Heart left ventricle (tissue), 16 donors: Measurements from ENCODE around the gene HMG20A. TPM values are rescaled to one million over a fixed set of nuclear protein-coding genes. Genes with fewer than 3 reads are reported as not detected.

Experiments
- ATAC-seq, 4 donors: fragments of 200-7000 bp; cut with Tn5 transposase; one replicate each; pipeline ENCODE4 v1.9.1; 2020 to 2022; ENCODE audit warnings: moderate library complexity in 4 of 4, mild to moderate bottlenecking in 3 of 4, moderate number of reproducible peaks in 1 of 4
- DNase-seq, 5 donors: peaks; one replicate each; pipeline ENCODE4 v3.0.0-alpha.2; 2020
- H3K27ac ChIP-seq, 12 donors: fragments of 200-600 bp; sonication (generic) in 4 of 12; one replicate each; pipeline versions ENCODE4 v1.5.0 to v1.8.0; 2016 to 2022; ENCODE audit warnings: mild to moderate bottlenecking in 2 of 12
- H3K27me3 ChIP-seq, 9 donors: fragments of 200-600 bp; sonication (generic) in 2 of 9; one replicate each; pipeline versions ENCODE4 v1.5.1 to v1.8.0; 2016 to 2022; ENCODE audit warnings: mild to moderate bottlenecking in 3 of 9
- H3K36me3 ChIP-seq, 9 donors: fragments of 200-600 bp; sonication (generic) in 2 of 9; one replicate each; pipeline versions ENCODE4 v1.5.0 to v1.8.0; 2018 to 2022; ENCODE audit warnings: mild to moderate bottlenecking in 2 of 9
- H3K4me1 ChIP-seq, 12 donors: fragments of 200-600 bp; sonication (generic) in 4 of 12; one replicate each; pipeline versions ENCODE4 v1.5.0 to v1.8.0; 2016 to 2022; ENCODE audit warnings: mild to moderate bottlenecking in 3 of 12
- H3K4me3 ChIP-seq, 12 donors: fragments of 200-600 bp; sonication (generic) in 4 of 12; one replicate each; pipeline versions ENCODE4 v1.5.0 to v1.8.0; 2017 to 2022; ENCODE audit warnings: mild to moderate bottlenecking in 9 of 12, moderate library complexity in 4 of 12
- H3K9me3 ChIP-seq, 12 donors: fragments of 200-600 bp; sonication (generic) in 4 of 12; one replicate each; pipeline versions ENCODE4 v1.5.0 to v1.8.0; 2016 to 2022; ENCODE audit warnings: mild to moderate bottlenecking in 1 of 12
- CTCF ChIP-seq, 12 donors: fragments of 200-600 bp; sonication (generic) in 4 of 12; IDR thresholded peaks; one replicate each; pipeline versions ENCODE4 v1.5.0 to v1.8.0; 2018 to 2022; ENCODE audit warnings: antibody characterized with exemption in 12 of 12, mild to moderate bottlenecking in 5 of 12
- POLR2A ChIP-seq, 2 donors: fragments of 450-650 bp; IDR thresholded peaks; one replicate each; pipeline ENCODE4 v1.6.1; 2017; ENCODE audit warnings: antibody characterized with exemption in 2 of 2, mild to moderate bottlenecking in 2 of 2, moderate library complexity in 2 of 2
- WGBS, 4 donors: extraction: QIAGEN DNeasy Blood & Tissue Kit in 2 of 4; methylation state at CpG; one replicate each; pipeline versions ENCODE4 v1.1.5 to v1.1.7; 2013 to 2018; 5-methylcytosine and 5-hydroxymethylcytosine counted together
- intact Hi-C, 10 donors: fragments of 100-400 bp; cut with DNase I; formaldehyde crosslinking; loops; one replicate each; pipeline versions ENCODE4 v1.11.1 to v1.14.2; 2022
- polyA plus RNA-seq, 2 donors: library from polyadenylated mRNA; stranded (reverse); fragments of 200-250 nt; gene quantifications; one replicate each; pipeline ENCODE4 v1.2.3, GENCODE V29; 2013
- total RNA-seq, 9 donors: library from RNA; depleted of rRNA in 2 of 9; stranded (reverse); fragments of >200 nt in 2 of 9; fragmentation: NEBNext Ultra II Directional in 3 of 9; extraction: Animal tissue kit (Norgen Biotek cat#: 25700) in 3 of 9; gene quantifications; one replicate each; pipeline versions ENCODE4 v1.1.0 to v1.2.4, GENCODE V29; 2016 to 2023
- donor health status: ischemic (EF 13 %, LVEDD 7.1; RV severe dilation, severe dysfunction).
- donor health status: healthy with polysubstance abuse.
- donor health status: DM: no; HTN: yes; CAD: no.
- donor health status: DM: no; HTN: no; CAD: no.
- donor health status: ischemic (EF 25% LVEDD 6.9; RV normal size, moderate dysfunction).
- donor health status: ischemic (EF 25% LVEDD 5.7; RV mildly dilated, moderate dysfunction).
- donor health status: healthy.
- donor health status: DM: yes; HTN: yes; CAD: no.
- donor health status: ischemic (EF 35%, LVEDD 5.7; RV mildly dilated, moderate dysfunction).
- donor health status: nonischemic (EF 11% LVEDD 7.7; RV severe dilation, severe dysfunction).
- donor health status: DM: yes; HTN: yes; CAD: no.
- donor health status: PGD.
- donor health status: ischemic (EF 29% LVEDD 5.4; RV normal size, mild dysfunction).
- donor health status: nonischemic (EF 23%, LVEDD 6.1; RV moderate dilation, normal function).

The HMG20A gene
- total and polyA plus RNA-seq, 11 donors: 14.8 to 54.1 (median 32.0) TPM

GRCh38 chr15:77392762-77393470, 27.8 kb upstream of the HMG20A start:
- TF ChIP-seq CTCF (IDR thresholded peaks at IDR 0.05) (no peak), POLR2A (IDR thresholded peaks at IDR 0.05) (no peak)
- Histone ChIP-seq H3K9me3 (peaks cover 0 to 40% (median 18%) of the 10 kb centered on the region in 12 donors), H3K27ac (no peak overlapping the region), H3K4me3 (no peak overlapping the region), H3K4me1 (peaks cover 5 to 60% (median 43%) of the 10 kb centered on the region in 12 donors), H3K27me3 (no peaks in the 10 kb centered on the region), H3K36me3 (no peaks in the 10 kb centered on the region)
- 94 to 98% (median 96%) methylated on average over 7 of the region's 7 CpGs for WGBS, 4 donors
- intact Hi-C loops: no loop called here
- DNase-seq (no peak), ATAC-seq (peak in 1 of 4 donors; percentile 30)

GRCh38 chr15:77393471-77393840, 27.2 kb upstream of the HMG20A start:
- DNase-seq: no peak
- Histone ChIP-seq H3K9me3 (peaks cover 0 to 46% (median 23%) of the 10 kb centered on the region in 12 donors), H3K36me3 (no peaks in the 10 kb centered on the region), H3K4me1 (peaks cover 5 to 55% (median 42%) of the 10 kb centered on the region in 12 donors), H3K27me3 (no peaks in the 10 kb centered on the region), H3K4me3 (no peak overlapping the region), H3K27ac (no peak overlapping the region)
- TF ChIP-seq CTCF (IDR thresholded peaks at IDR 0.05) (no peak), POLR2A (IDR thresholded peaks at IDR 0.05) (no peak)
- intact Hi-C loops: no loop called here
- ATAC-seq: peak in 1 of 4 donors; percentile 57

- no peak overlapping the region for H3K4me3 ChIP-seq
- intact Hi-C loops: no loop called here
- H3K27ac ChIP-seq: no peak overlapping the region
- peaks cover 0 to 63% (median 39%) of the 10 kb centered on the region in 12 donors for H3K9me3 ChIP-seq
- no peak for DNase-seq
- no peaks in the 10 kb centered on the region for H3K36me3 ChIP-seq
- peaks cover 5 to 38% (median 28%) of the 10 kb centered on the region in 12 donors for H3K4me1 ChIP-seq
- ATAC-seq: no peak
- WGBS, 4 donors: 95 to 98% (median 95%) methylated on average over 3 of the region's 3 CpGs
- TF ChIP-seq POLR2A (IDR thresholded peaks at IDR 0.05) (no peak), CTCF (IDR thresholded peaks at IDR 0.05) (no peak)
- H3K27me3 ChIP-seq: no peaks in the 10 kb centered on the region
Observed at GRCh38 chr15:77395013-77395774, 25.5 kb upstream of the HMG20A start.

GRCh38 chr15:77396692-77397091, 24.0 kb upstream of the HMG20A start:
- Histone ChIP-seq H3K27me3 (no peaks in the 10 kb centered on the region), H3K4me3 (no peak overlapping the region), H3K4me1 (peaks cover 0 to 23% (median 14%) of the 10 kb centered on the region in 12 donors), H3K9me3 (peaks cover 0 to 72% (median 41%) of the 10 kb centered on the region in 12 donors), H3K27ac (no peak overlapping the region), H3K36me3 (no peaks in the 10 kb centered on the region)
- no peak for DNase-seq
- WGBS, 4 donors: 95 to 98% (median 96%) methylated on average over 1 of the region's 1 CpG
- TF ChIP-seq POLR2A (IDR thresholded peaks at IDR 0.05): no peak
- no peak for TF ChIP-seq CTCF (IDR thresholded peaks at IDR 0.05)
- no peak for ATAC-seq
- intact Hi-C loops: no loop called here
